Measurements from ENCODE around the gene HTR1B. TPM values are rescaled to one million over a fixed set of nuclear protein-coding genes. Genes with fewer than 3 reads are reported as not detected.

The HTR1B gene
- total RNA-seq, 1 experiment from 2014 or later, result 0.74 TPM

GRCh38 chr6:77440206-77440976 lies 22.9 kb downstream of the HTR1B start:
- no TSS peak for BruUV-seq (replicated peaks)
- ChIA-PET CTCF (no interaction called here), RAD21 (ENCODE audit: low non-redundant PET in 1 of 2, low total read pairs in 2 of 2, uncharacterized antibody in 2 of 2, unreplicated experiment in 2 of 2) (no interaction called here), POLR2A (no interaction called here)
- Histone ChIP-seq H3K9me3 (ENCODE audit: control insufficient read depth in 1 of 2, insufficient read depth in 1 of 2, low read depth in 1 of 2, low read length in 2 of 2) (no peaks in the 10 kb centered on the region), H3K9ac (ENCODE audit: low read length) (no peak overlapping the region), H3K4me3 (replicated peaks in 1 of 2; ENCODE audit: low read depth in 1 of 2, low read length in 2 of 2) (no peak overlapping the region), H3K27ac (ENCODE audit: low read depth, low read length) (no peak overlapping the region), H4K20me1 (ENCODE audit: insufficient read depth) (no peaks in the 10 kb centered on the region), H2AFZ (ENCODE audit: low read depth, low read length, poor library complexity, severe bottlenecking) (no peak overlapping the region), H3K79me2 (ENCODE audit: insufficient read depth, low read length) (no peaks in the 10 kb centered on the region), H3K9me2 (ENCODE audit: insufficient read depth) (no peaks in the 10 kb centered on the region), H3K4me2 (ENCODE audit: low read length) (no peak overlapping the region), H3K36me3 (ENCODE audit: control insufficient read depth in 1 of 2, insufficient read depth in 2 of 2, low read length in 2 of 2) (no peaks in the 10 kb centered on the region), H3K27me3 (ENCODE audit: insufficient read depth, low read length) (no peaks in the 10 kb centered on the region), H3K4me1 (ENCODE audit: control insufficient read depth in 1 of 2, insufficient read depth in 2 of 2, low read length in 2 of 2) (no peaks in the 10 kb centered on the region)
- DNase-seq (ENCODE audit: low read depth, low spot score), result no peak
- no peak for ATAC-seq
- intact Hi-C loops (cut with micrococcal nuclease), result no loop called here
- TF ChIP-seq CEBPB (IDR thresholded peaks at IDR 0.05; ENCODE audit: low read depth) (no peak), CBX3 (IDR thresholded peaks at IDR 0.05; ENCODE audit: low read depth) (no peak), ZNF274 (IDR thresholded peaks at IDR 0.05; ENCODE audit: low read depth, low read length) (no peak), POLR2AphosphoS5 (IDR thresholded peaks at IDR 0.05; ENCODE audit: low read depth, low read length) (no peak), ZBTB33 (IDR thresholded peaks at IDR 0.05; ENCODE audit: extremely low read depth, insufficient replicate concordance, low read length) (no peak), SRF (IDR thresholded peaks at IDR 0.05; ENCODE audit: low read depth) (no peak), EZH2phosphoT487 (IDR thresholded peaks at IDR 0.05; ENCODE audit: borderline replicate concordance) (no peak), ELF1 (IDR thresholded peaks at IDR 0.05; ENCODE audit: borderline replicate concordance, low read depth) (no peak), JUND (IDR thresholded peaks at IDR 0.05) (no peak), RAD21 (IDR thresholded peaks at IDR 0.05; ENCODE audit: low read depth) (no peak), CTCF (IDR thresholded peaks at IDR 0.05 in 2 of 3, conservative IDR thresholded peaks at IDR 0.05 in 1 of 3; ENCODE audit: borderline replicate concordance in 1 of 3, insufficient read depth in 1 of 3, low read depth in 2 of 3, low read length in 2 of 3) (no peak), POLR2A (IDR thresholded peaks at IDR 0.05; ENCODE audit: borderline replicate concordance, extremely low read depth, insufficient read depth, insufficient read length) (no peak), SP1 (IDR thresholded peaks at IDR 0.05; ENCODE audit: low read depth) (no peak)
